Psoas muscle (tissue), 8 donors: ENCODE data around the gene TXNRD3. TPM values are rescaled to one million over a fixed set of nuclear protein-coding genes. Genes with fewer than 3 reads are reported as not detected.

Experiments
- ATAC-seq, 4 donors: fragments of 200-7000 bp; cut with Tn5 transposase; one replicate each; pipeline ENCODE4 v1.9.1; 2020; ENCODE audit warnings: moderate library complexity in 3 of 4, mild to moderate bottlenecking in 2 of 4
- DNase-seq, 2 donors: peaks; one replicate each; pipeline ENCODE4 v3.0.0-alpha.2; 2020
- H3K27ac ChIP-seq: fragments of 200-600 bp; one replicate; pipeline ENCODE4 v1.8.0; 2022
- H3K27me3 ChIP-seq, 3 donors: fragments of 200-600 bp in 1 of 3; one replicate each; pipeline versions ENCODE4 v1.6.1 to v1.8.0; 2013 to 2022; ENCODE audit warnings: low read length in 2 of 3, mild to moderate bottlenecking in 2 of 3, moderate library complexity in 1 of 3; ENCODE audit not compliant: insufficient read depth in 3 of 3
- H3K36me3 ChIP-seq, 2 donors: fragments of 200-600 bp in 1 of 2; one replicate each; pipeline versions ENCODE4 v1.6.1 to v1.8.0; 2013 to 2022; ENCODE audit warnings: low read depth in 1 of 2, mild to moderate bottlenecking in 1 of 2, moderate library complexity in 1 of 2; ENCODE audit not compliant: insufficient read depth in 1 of 2
- H3K4me1 ChIP-seq: fragments of 200-600 bp; one replicate; pipeline ENCODE4 v1.8.0; 2022
- H3K4me3 ChIP-seq: fragments of 200-600 bp; one replicate; pipeline ENCODE4 v1.8.0; 2022; ENCODE audit warnings: mild to moderate bottlenecking
- H3K9me3 ChIP-seq: fragments of 200-600 bp; one replicate; pipeline ENCODE4 v1.8.0; 2022
- WGBS, 3 donors: extraction: QIAGEN DNeasy Blood & Tissue Kit; methylation state at CpG; one replicate each; pipeline versions ENCODE4 v1.1.6 to v1.1.7; 2013; 5-methylcytosine and 5-hydroxymethylcytosine counted together
- intact Hi-C, 2 donors: fragments of 100-400 bp; cut with DNase I; formaldehyde crosslinking; loops; one replicate each; pipeline versions ENCODE4 v1.11.0 to v1.14.2; 2022
- polyA plus RNA-seq, 3 donors: library from polyadenylated mRNA; stranded (reverse); fragments of 200-250 nt; gene quantifications; one replicate each; pipeline ENCODE4 v1.2.3, GENCODE V29; 2013
- total RNA-seq, 4 donors: library from RNA; stranded (reverse); fragmentation: NEBNext Ultra II Directional in 2 of 4; extraction: Animal tissue kit (Norgen Biotek cat#: 25700) in 2 of 4; gene quantifications; one replicate each; pipeline versions ENCODE4 v1.2.1 to v1.2.4, GENCODE V29; 2021 to 2023
- TF ChIP-seq, protein P1 (sequence below): fragments of 200-600 bp; IDR thresholded peaks from one replicate; pipeline ENCODE4 v1.8.0; 2022; ENCODE audit warnings: antibody characterized with exemption
- donor health status: healthy with polysubstance abuse.
- donor health status: DM: no; HTN: no; CAD: no; lungs with moderate emphysema.
- donor health status: Bipolar disorder and iron deficiency.
- donor health status: healthy.
- donor health status: DM: yes; HTN: yes; CAD: no.
- donor health status: DM: no; HTN: no; CAD: no.
- donor health status: DM: no; HTN: no; CAD: no.
- donor health status: DM: yes; HTN: yes; CAD: no.

Gene TXNRD3
- total and polyA plus RNA-seq, 7 donors: 1.6 to 9.6 (median 5.0) TPM

DNA sequence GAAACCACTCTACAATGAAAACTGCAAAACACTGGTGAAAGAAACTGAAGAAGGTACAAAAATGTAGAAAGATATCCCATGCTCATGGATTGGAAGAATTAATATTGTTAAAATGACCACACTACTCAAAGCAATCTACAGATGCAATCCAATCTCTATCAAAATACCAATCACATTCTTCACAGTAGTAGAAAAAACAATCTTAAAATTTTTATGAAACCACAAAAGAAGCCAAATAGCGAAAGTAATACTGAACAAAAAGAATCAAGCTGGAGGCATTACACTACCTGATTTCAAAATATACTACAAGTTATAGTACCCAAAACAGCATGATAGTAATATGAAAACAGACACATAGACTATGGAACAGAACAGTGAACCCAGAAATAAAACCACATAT, 36.9 kb downstream of the TXNRD3 start:
- H3K4me3 ChIP-seq: no peak overlapping the region
- TF ChIP-seq, protein P1, sequence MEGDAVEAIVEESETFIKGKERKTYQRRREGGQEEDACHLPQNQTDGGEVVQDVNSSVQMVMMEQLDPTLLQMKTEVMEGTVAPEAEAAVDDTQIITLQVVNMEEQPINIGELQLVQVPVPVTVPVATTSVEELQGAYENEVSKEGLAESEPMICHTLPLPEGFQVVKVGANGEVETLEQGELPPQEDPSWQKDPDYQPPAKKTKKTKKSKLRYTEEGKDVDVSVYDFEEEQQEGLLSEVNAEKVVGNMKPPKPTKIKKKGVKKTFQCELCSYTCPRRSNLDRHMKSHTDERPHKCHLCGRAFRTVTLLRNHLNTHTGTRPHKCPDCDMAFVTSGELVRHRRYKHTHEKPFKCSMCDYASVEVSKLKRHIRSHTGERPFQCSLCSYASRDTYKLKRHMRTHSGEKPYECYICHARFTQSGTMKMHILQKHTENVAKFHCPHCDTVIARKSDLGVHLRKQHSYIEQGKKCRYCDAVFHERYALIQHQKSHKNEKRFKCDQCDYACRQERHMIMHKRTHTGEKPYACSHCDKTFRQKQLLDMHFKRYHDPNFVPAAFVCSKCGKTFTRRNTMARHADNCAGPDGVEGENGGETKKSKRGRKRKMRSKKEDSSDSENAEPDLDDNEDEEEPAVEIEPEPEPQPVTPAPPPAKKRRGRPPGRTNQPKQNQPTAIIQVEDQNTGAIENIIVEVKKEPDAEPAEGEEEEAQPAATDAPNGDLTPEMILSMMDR: no peak
- H3K36me3 ChIP-seq: peaks cover 0 to 13% of the 10 kb centered on the region in 2 donors
- peaks cover 17% of the 10 kb centered on the region for H3K4me1 ChIP-seq
- 94 to 100% (median 100%) methylated on average over 1 of the region's 1 CpG for WGBS, 3 donors
- no peaks in the 10 kb centered on the region for H3K9me3 ChIP-seq
- no peak overlapping the region for H3K27ac ChIP-seq
- ATAC-seq (no peak), DNase-seq (no peak)
- intact Hi-C loops: no loop called here
- H3K27me3 ChIP-seq: no peaks in the 10 kb centered on the region

DNA sequence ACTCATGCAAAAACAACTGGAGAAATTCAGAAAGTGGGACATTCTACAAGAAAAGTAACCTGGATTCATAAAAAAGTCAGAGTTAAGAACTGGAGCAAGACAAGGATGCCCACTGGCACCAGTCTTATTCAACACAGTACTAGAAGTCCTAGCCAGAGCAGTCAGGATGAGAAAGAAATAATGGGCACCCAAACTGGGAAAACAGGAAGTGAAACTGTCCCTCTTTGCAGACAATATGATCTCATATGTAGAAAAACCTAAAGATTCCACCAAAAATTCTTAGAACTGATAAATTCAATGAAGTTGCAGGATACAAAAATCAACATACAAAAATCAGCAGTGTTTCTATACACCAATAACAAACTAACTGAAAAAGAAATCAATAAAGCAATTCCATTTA, 37.4 kb downstream of the TXNRD3 start:
- DNase-seq (no peak), ATAC-seq (no peak)
- intact Hi-C loops: no loop called here
- TF ChIP-seq, protein P1: no peak
- Histone ChIP-seq H3K27me3 (no peaks in the 10 kb centered on the region), H3K27ac (no peak overlapping the region), H3K4me3 (no peak overlapping the region), H3K36me3 (peaks cover 0 to 18% of the 10 kb centered on the region in 2 donors), H3K4me1 (peaks cover 12% of the 10 kb centered on the region), H3K9me3 (no peaks in the 10 kb centered on the region)

GRCh38 chr3:126616931-126617330, 38.0 kb downstream of the TXNRD3 start:
- H3K27ac ChIP-seq: no peak overlapping the region
- H3K27me3 ChIP-seq: no peaks in the 10 kb centered on the region
- WGBS, 3 donors: 89 to 94% (median 92%) methylated on average over 2 of the region's 2 CpGs
- peaks cover 0 to 24% of the 10 kb centered on the region in 2 donors for H3K36me3 ChIP-seq
- H3K4me1 ChIP-seq: peaks cover 7% of the 10 kb centered on the region
- ATAC-seq (no peak), DNase-seq (no peak)
- TF ChIP-seq, protein P1: no peak
- H3K9me3 ChIP-seq: no peaks in the 10 kb centered on the region
- H3K4me3 ChIP-seq: no peak overlapping the region
- intact Hi-C loops: no loop called here

- TF ChIP-seq, protein P1: no peak
- ATAC-seq (no peak), DNase-seq (no peak)
- no peak overlapping the region for H3K27ac ChIP-seq
- 81 to 89% (median 86%) methylated on average over 2 of the region's 2 CpGs for WGBS, 3 donors
- H3K36me3 ChIP-seq: peaks cover 4 to 50% of the 10 kb centered on the region in 2 donors
- no peaks in the 10 kb centered on the region for H3K27me3 ChIP-seq
- intact Hi-C loops: no loop called here
- H3K4me1 ChIP-seq: no peaks in the 10 kb centered on the region
- H3K9me3 ChIP-seq: no peaks in the 10 kb centered on the region
- H3K4me3 ChIP-seq: no peak overlapping the region
Measured at GRCh38 chr3:126613479-126614188, 41.3 kb downstream of the TXNRD3 start.
